ENCODE measurements around the gene LRRC36. TPM values are rescaled to one million over a fixed set of nuclear protein-coding genes. Genes with fewer than 3 reads are reported as not detected.

The LRRC36 gene
- total and polyA plus RNA-seq, 9 of the 15 experiments (the other 6 are each of a cell fraction or from before 2014, with no cell fraction given) = 0.09 to 0.40 (median 0.17) TPM; not detected in 1

- WGBS (ENCODE audit: insufficient coverage, low coverage, missing lambda C conversion rate) = 12% methylated on average over 19 of the region's 31 CpGs
- no peaks in the 10 kb centered on the region for H3K9me3 ChIP-seq (replicated peaks; ENCODE audit: control insufficient read depth, insufficient read depth, low read depth, low read length)
- peaks cover 0 to 22% of the 10 kb centered on the region in 2 experiments; a peak in 2 of 5 replicates for H3K27me3 ChIP-seq (ENCODE audit: control insufficient read depth in 2 of 2, insufficient read depth in 2 of 2, low read length in 2 of 2)
- no peaks in the 10 kb centered on the region for H3K79me2 ChIP-seq (ENCODE audit: control insufficient read depth, insufficient read depth, low read length)
- H3K9ac ChIP-seq (ENCODE audit: insufficient read depth in 1 of 2, low read depth in 2 of 2, low read length in 2 of 2) = peak overlapping the region in 1 of 2 experiments; percentile 87; a peak in 3 of 4 replicates
- intact Hi-C loops (cut with micrococcal nuclease) (loop anchor here (5.0 to 10.0 kb wide), 2 partner anchors 52 to 134 kb away; no protein-coding TSS in a partner anchor), in situ Hi-C loops (cut with MboI) (no loop called here)
- H3K36me3 ChIP-seq (ENCODE audit: control insufficient read depth, insufficient read depth, low read length) = no peaks in the 10 kb centered on the region
- H3K27ac ChIP-seq (ENCODE audit: extremely low read depth, low read depth, low read length) = peak overlapping the region; percentile 2; the same call in 1 of the 3 replicates
- peaks cover 19 to 93% of the 10 kb centered on the region in 2 experiments for H3K4me1 ChIP-seq (replicated peaks in 1 of 2; ENCODE audit: control insufficient read depth in 2 of 2, insufficient read depth in 2 of 2, low read length in 2 of 2)
- ChIA-PET CTCF (ENCODE audit: low intra/inter-chr PET ratio) (no interaction called here), POLR2A (no interaction called here)
- peak overlapping the region; percentile 59 for H3K4me2 ChIP-seq (ENCODE audit: insufficient read depth, low read length)
- FAIRE-seq (peak; percentile 80), DNase-seq (ENCODE audit: extremely low read depth in 1 of 4, low spot score in 3 of 4) (peak; percentile 92 to 94 (median 93)), ATAC-seq (peak; percentile 79)
- H3K9me1 ChIP-seq (ENCODE audit: control insufficient read depth, insufficient read depth, low read length) = no peaks in the 10 kb centered on the region
- BruUV-seq (replicated peaks) = no TSS peak
- peak overlapping the region; percentile 76 for H2AFZ ChIP-seq (ENCODE audit: low read depth, low read length)
- peak overlapping the region; percentile 23; the same call in 1 of the 2 replicates for H3K4me3 ChIP-seq
- no peaks in the 10 kb centered on the region for H4K20me1 ChIP-seq (replicated peaks; ENCODE audit: control insufficient read depth, insufficient read depth, low read length)
- TF ChIP-seq RBBP5 (IDR thresholded peaks at IDR 0.05; ENCODE audit: borderline replicate concordance, insufficient read depth, low read length, poor library complexity, severe bottlenecking) = no peak
- TF ChIP-seq KAT7 (CRISPR knock-in tag; IDR thresholded peaks at IDR 0.05; ENCODE audit: borderline replicate concordance) = no peak
- TF ChIP-seq GABPB2 (CRISPR knock-in tag; conservative IDR thresholded peaks at IDR 0.05) = no peak
- TF ChIP-seq ZNF347 (CRISPR knock-in tag; IDR thresholded peaks at IDR 0.05; ENCODE audit: low read depth) = no peak
- TF ChIP-seq SMAD2 (IDR thresholded peaks at IDR 0.05; ENCODE audit: low read depth, low read length) = no peak
- TF ChIP-seq TAL1 (IDR thresholded peaks at IDR 0.05) = no peak
- TF ChIP-seq ZNF668 (CRISPR knock-in tag; IDR thresholded peaks at IDR 0.05) = no peak
- TF ChIP-seq MAZ (CRISPR knock-in tag; conservative IDR thresholded peaks at IDR 0.05 in 1 of 2, IDR thresholded peaks at IDR 0.05 in 1 of 2) = peak; percentile 41 to 59; a peak in 3 of 4 replicates
- 0 out of 2 replicates have a peak, but pooled peaks have one; percentile 20 for TF ChIP-seq BHLHE40 (IDR thresholded peaks at IDR 0.05; ENCODE audit: low read length)
- peak; percentile 59 for TF ChIP-seq ZFX (CRISPR knock-in tag; IDR thresholded peaks at IDR 0.05)
- no peak for TF ChIP-seq SNIP1 (IDR thresholded peaks at IDR 0.05; ENCODE audit: low read depth)
- no peak for TF ChIP-seq ZC3H8 (IDR thresholded peaks at IDR 0.05)
- TF ChIP-seq ZBTB7A (IDR thresholded peaks at IDR 0.05; ENCODE audit: borderline replicate concordance, control insufficient read depth, low read depth, low read length) = peak; percentile 87; the same call in 1 of the 2 replicates
- no peak for TF ChIP-seq POLR3G (IDR thresholded peaks at IDR 0.05; ENCODE audit: extremely low read depth, insufficient read length, insufficient replicate concordance)
- TF ChIP-seq UBTF (IDR thresholded peaks at IDR 0.05; ENCODE audit: borderline replicate concordance in 1 of 2, low read depth in 2 of 2, low read length in 2 of 2) = no peak
- TF ChIP-seq TAF7 (tag; IDR thresholded peaks at IDR 0.05) = no peak
- peak; percentile 96 for TF ChIP-seq TFAP4 (CRISPR knock-in tag; IDR thresholded peaks at IDR 0.05; ENCODE audit: borderline replicate concordance)
- TF ChIP-seq NR2C1 (IDR thresholded peaks at IDR 0.05) = peak; percentile 90
- TF ChIP-seq NR2C1 (tag; IDR thresholded peaks at IDR 0.05) = peak; percentile 90
Observed at GRCh38 chr16:67396159-67397035, 69.8 kb downstream of the LRRC36 start.

Measured in K562 (cell line).